CD14-positive monocyte (primary cell): ENCODE measurements around the gene KAT6B. TPM values are rescaled to one million over a fixed set of nuclear protein-coding genes. Genes with fewer than 3 reads are reported as not detected.
A peak's percentile ranks its signal among the peaks of the same experiment; 100 is the strongest.

Experiments
- DNase-seq, 3 donors: peaks; one replicate each; pipeline ENCODE4 v3.0.0-alpha.2; 2011 to 2022
- H2AFZ ChIP-seq: 2 replicates; pipeline ENCODE4 v1.6.0; 2012; ENCODE audit warnings: mild to moderate bottlenecking, low read depth, low read length, inconsistent platforms; ENCODE audit not compliant: insufficient read depth, poor library complexity, severe bottlenecking
- H3K27ac ChIP-seq, 2 donors: 1 replicate in 1 of 2; 2 replicates in 1 of 2; pipeline ENCODE4 v1.5.1; 2012 to 2013; ENCODE audit warnings: low read length in 2 of 2, control low read depth in 1 of 2, inconsistent platforms in 1 of 2, low read depth in 1 of 2, mild to moderate bottlenecking in 1 of 2
- H3K27me3 ChIP-seq, 2 donors: one replicate each; pipeline versions ENCODE4 v1.6.0 to v1.6.1; 2011 to 2013; ENCODE audit warnings: low read length in 2 of 2; ENCODE audit not compliant: control insufficient read depth in 2 of 2, insufficient read depth in 2 of 2
- H3K36me3 ChIP-seq, 2 donors: replicated peaks in 1 of 2; 1 replicate in 1 of 2; 2 replicates in 1 of 2; pipeline versions ENCODE4 v1.5.1 to v1.6.1; 2012 to 2013; ENCODE audit warnings: low read length in 2 of 2, control low read depth in 1 of 2, inconsistent platforms in 1 of 2, mild to moderate bottlenecking in 1 of 2; ENCODE audit not compliant: insufficient read depth in 2 of 2, control insufficient read depth in 1 of 2
- H3K4me1 ChIP-seq, 2 donors: 1 replicate in 1 of 2; 2 replicates in 1 of 2; pipeline versions ENCODE4 v1.5.1 to v1.6.1; 2012 to 2013; ENCODE audit warnings: low read length in 2 of 2, control low read depth in 1 of 2, inconsistent platforms in 1 of 2, mild to moderate bottlenecking in 1 of 2, moderate library complexity in 1 of 2; ENCODE audit not compliant: insufficient read depth in 2 of 2, control insufficient read depth in 1 of 2
- H3K4me2 ChIP-seq: replicated peaks from 2 replicates; pipeline ENCODE3; 2012; ENCODE audit warnings: low read length, moderate library complexity, mild to moderate bottlenecking; ENCODE audit not compliant: poor library complexity, severe bottlenecking; ENCODE audit errors: extremely low read depth
- H3K4me3 ChIP-seq, 3 experiments: fragments of 200-600 bp in 1 of 3; sonication (generic) in 1 of 3; replicated peaks in 1 of 3; 1 replicate in 2 of 3; 2 replicates in 1 of 3; pipeline ENCODE4 v1.5.1; 2011 to 2013; ENCODE audit warnings: low read length in 3 of 3, mild to moderate bottlenecking in 3 of 3, control low read depth in 2 of 3, low read depth in 2 of 3, inconsistent platforms in 1 of 3, moderate library complexity in 1 of 3
- H3K79me2 ChIP-seq: 2 replicates; pipeline ENCODE4 v1.6.0; 2012; ENCODE audit warnings: mild to moderate bottlenecking, control low read depth, inconsistent platforms, low read length, moderate library complexity; ENCODE audit not compliant: insufficient read depth
- H3K9ac ChIP-seq: 2 replicates; pipeline ENCODE4 v1.6.0; 2017; ENCODE audit warnings: low read length, mild to moderate bottlenecking; ENCODE audit not compliant: insufficient read depth, poor library complexity, severe bottlenecking
- H3K9me3 ChIP-seq, 2 donors: replicated peaks in 1 of 2; 1 replicate in 1 of 2; 2 replicates in 1 of 2; pipeline versions ENCODE4 v1.5.1 to v1.6.1; 2012 to 2013; ENCODE audit warnings: low read length in 2 of 2, control low read depth in 1 of 2; ENCODE audit not compliant: control insufficient read depth in 1 of 2, insufficient read depth in 1 of 2
- H4K20me1 ChIP-seq: 2 replicates; pipeline ENCODE4 v1.6.0; 2012; ENCODE audit warnings: mild to moderate bottlenecking, low read length, control low read depth, moderate library complexity; ENCODE audit not compliant: insufficient read depth
- H3K27ac Mint-ChIP-seq, 7 donors: one replicate each; pipeline ENCODE4 v1.8.0; 2020; ENCODE audit warnings: mild to moderate bottlenecking in 7 of 7, mixed read lengths in 7 of 7, moderate library complexity in 6 of 7, inconsistent platforms in 2 of 7
- H3K27me3 Mint-ChIP-seq, 3 donors: one replicate each; pipeline ENCODE4 v1.8.0; 2021 to 2022; ENCODE audit warnings: low read depth in 3 of 3, mild to moderate bottlenecking in 3 of 3, mixed read lengths in 3 of 3, moderate library complexity in 3 of 3, inconsistent platforms in 1 of 3
- H3K36me3 Mint-ChIP-seq, 2 donors: one replicate each; pipeline ENCODE4 v1.8.0; 2020; ENCODE audit warnings: mixed read lengths in 2 of 2, inconsistent platforms in 1 of 2, mild to moderate bottlenecking in 1 of 2
- H3K4me1 Mint-ChIP-seq: one replicate; pipeline ENCODE4 v1.8.0; 2020; ENCODE audit warnings: mild to moderate bottlenecking, mixed read lengths
- H3K4me3 Mint-ChIP-seq, 2 donors: one replicate each; pipeline ENCODE4 v1.8.0; 2020; ENCODE audit warnings: mild to moderate bottlenecking in 2 of 2, mixed read lengths in 2 of 2, moderate library complexity in 1 of 2
- H3K9me3 Mint-ChIP-seq, 7 donors: one replicate each; pipeline ENCODE4 v1.8.0; 2020 to 2022; ENCODE audit warnings: mixed read lengths in 7 of 7, mild to moderate bottlenecking in 6 of 7, moderate library complexity in 6 of 7, inconsistent platforms in 2 of 7
- WGBS: methylation state at CpG from one replicate; pipeline ENCODE4 v1.1.5; 2013; ENCODE audit warnings: missing lambda C conversion rate; ENCODE audit not compliant: insufficient coverage; 5-methylcytosine and 5-hydroxymethylcytosine counted together
- intact Hi-C, 2 donors: fragments of 100-400 bp; cut with micrococcal nuclease; formaldehyde crosslinking; loops; one replicate each; pipeline versions ENCODE4 v1.15.0 to v1.15.1; 2023
- polyA plus RNA-seq, 3 donors: library from polyadenylated mRNA; depleted of rRNA in 1 of 3; unstranded in 2 of 3; stranded (reverse) in 1 of 3; fragments of 300-500 nt in 2 of 3; fragments of >200 nt in 1 of 3; fragmentation: Illumina TruSeq in 2 of 3; gene quantifications; 1 replicate in 2 of 3; 2 replicates in 1 of 3; pipeline ENCODE4 v1.2.3, GENCODE V29; 2012 to 2021
- TF ChIP-seq, protein P1 (sequence below): fragments of 200-600 bp; IDR thresholded peaks from one replicate; pipeline ENCODE4 v1.8.0; 2022; ENCODE audit warnings: antibody characterized with exemption, mild to moderate bottlenecking

KAT6B gene
- polyA plus RNA-seq, 3 donors = 3.3 to 6.4 (median 6.2) TPM

- no peaks in the 10 kb centered on the region for H4K20me1 ChIP-seq
- peaks cover 38 to 47% of the 10 kb centered on the region in 2 donors for H3K36me3 Mint-ChIP-seq
- no peak overlapping the region for H3K27ac ChIP-seq
- intact Hi-C loops = no loop called here
- TF ChIP-seq, protein P1, sequence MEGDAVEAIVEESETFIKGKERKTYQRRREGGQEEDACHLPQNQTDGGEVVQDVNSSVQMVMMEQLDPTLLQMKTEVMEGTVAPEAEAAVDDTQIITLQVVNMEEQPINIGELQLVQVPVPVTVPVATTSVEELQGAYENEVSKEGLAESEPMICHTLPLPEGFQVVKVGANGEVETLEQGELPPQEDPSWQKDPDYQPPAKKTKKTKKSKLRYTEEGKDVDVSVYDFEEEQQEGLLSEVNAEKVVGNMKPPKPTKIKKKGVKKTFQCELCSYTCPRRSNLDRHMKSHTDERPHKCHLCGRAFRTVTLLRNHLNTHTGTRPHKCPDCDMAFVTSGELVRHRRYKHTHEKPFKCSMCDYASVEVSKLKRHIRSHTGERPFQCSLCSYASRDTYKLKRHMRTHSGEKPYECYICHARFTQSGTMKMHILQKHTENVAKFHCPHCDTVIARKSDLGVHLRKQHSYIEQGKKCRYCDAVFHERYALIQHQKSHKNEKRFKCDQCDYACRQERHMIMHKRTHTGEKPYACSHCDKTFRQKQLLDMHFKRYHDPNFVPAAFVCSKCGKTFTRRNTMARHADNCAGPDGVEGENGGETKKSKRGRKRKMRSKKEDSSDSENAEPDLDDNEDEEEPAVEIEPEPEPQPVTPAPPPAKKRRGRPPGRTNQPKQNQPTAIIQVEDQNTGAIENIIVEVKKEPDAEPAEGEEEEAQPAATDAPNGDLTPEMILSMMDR = no peak
- H3K9me3 ChIP-seq = no peaks in the 10 kb centered on the region
- H2AFZ ChIP-seq = no peak overlapping the region
- no peaks in the 10 kb centered on the region for H3K27me3 Mint-ChIP-seq
- no peaks in the 10 kb centered on the region for H3K4me1 ChIP-seq
- peak overlapping the region in 1 of 7 donors; percentile 23 for H3K27ac Mint-ChIP-seq
- peaks cover under 1% of the 10 kb centered on the region for H3K4me1 Mint-ChIP-seq
- no peaks in the 10 kb centered on the region for H3K9me3 Mint-ChIP-seq
- H3K36me3 ChIP-seq = peaks cover 16 to 51% of the 10 kb centered on the region in 2 donors
- no peak overlapping the region for H3K4me2 ChIP-seq
- H3K79me2 ChIP-seq = no peaks in the 10 kb centered on the region
- WGBS = 97% methylated on average over 3 of the region's 4 CpGs
- DNase-seq = no peak
- no peak overlapping the region for H3K4me3 ChIP-seq
- no peak overlapping the region for H3K9ac ChIP-seq
- H3K4me3 Mint-ChIP-seq = no peak overlapping the region
- H3K27me3 ChIP-seq = no peaks in the 10 kb centered on the region
Measured at GRCh38 chr10:74995806-74996205, 169.4 kb downstream of the KAT6B start.

- H3K27me3 Mint-ChIP-seq = no peaks in the 10 kb centered on the region
- Histone ChIP-seq H3K36me3 (peaks cover 18 to 51% of the 10 kb centered on the region in 2 donors), H3K9me3 (no peaks in the 10 kb centered on the region), H3K4me3 (no peak overlapping the region), H3K4me2 (no peak overlapping the region), H2AFZ (no peak overlapping the region), H3K9ac (no peak overlapping the region), H4K20me1 (no peaks in the 10 kb centered on the region), H3K27me3 (no peaks in the 10 kb centered on the region), H3K79me2 (no peaks in the 10 kb centered on the region), H3K27ac (no peak overlapping the region), H3K4me1 (no peaks in the 10 kb centered on the region)
- 83% methylated on average over 1 of the region's 4 CpGs for WGBS
- DNase-seq = no peak
- intact Hi-C loops = no loop called here
- TF ChIP-seq, protein P1 = no peak
- peaks cover 41 to 45% of the 10 kb centered on the region in 2 donors for H3K36me3 Mint-ChIP-seq
- H3K9me3 Mint-ChIP-seq = no peaks in the 10 kb centered on the region
- H3K27ac Mint-ChIP-seq = no peak overlapping the region
- no peak overlapping the region for H3K4me3 Mint-ChIP-seq
- H3K4me1 Mint-ChIP-seq = peaks cover 4% of the 10 kb centered on the region
Measured at GRCh38 chr10:74997163-74997562, 170.8 kb downstream of the KAT6B start.
